ENCODE measurements around the gene SUCO.
"Not testable (repeated sequence)": the region's sequence is repeated elsewhere in the genome, so short reads cannot be mapped to it uniquely, and the experiment has no call there.

SUCO gene

DNA sequence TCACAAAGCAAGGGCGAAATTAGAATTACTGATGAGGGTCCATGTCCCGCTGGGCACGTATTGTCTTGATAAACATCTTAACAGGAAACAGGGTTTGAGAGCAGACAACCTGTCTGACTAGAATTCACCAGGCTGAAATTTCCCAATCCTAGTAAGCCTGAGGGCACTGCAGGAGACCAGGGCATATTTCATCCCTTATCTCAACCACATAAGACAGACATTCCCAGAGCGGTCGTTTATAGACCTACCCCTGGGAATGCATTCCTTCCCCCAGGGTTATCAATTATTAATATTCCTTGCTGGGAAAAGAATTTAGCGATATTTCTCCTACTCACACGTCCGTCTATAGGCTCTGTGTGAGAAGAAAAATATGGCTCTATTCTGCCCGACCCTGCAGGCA, 87.7 kb downstream of the SUCO start:
- DNase-seq, result not testable (repeated sequence)

DNA sequence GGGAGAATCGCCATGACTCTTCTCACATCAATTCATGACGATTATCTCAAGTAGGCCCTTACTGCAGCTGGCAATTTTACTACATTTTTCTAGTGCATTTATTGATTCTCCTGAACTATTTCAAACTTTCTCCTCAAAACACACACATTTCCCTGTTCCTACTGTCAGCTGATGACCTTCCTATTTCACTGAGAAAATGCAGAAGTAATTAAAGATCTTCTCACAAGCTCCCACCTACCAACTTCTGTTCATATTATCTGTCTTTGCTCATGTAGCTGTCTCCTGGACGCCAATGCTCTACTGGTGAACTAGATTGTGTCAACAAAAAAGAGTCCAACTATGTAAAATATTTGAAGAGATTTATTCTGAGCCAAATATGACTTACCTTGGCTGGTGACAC, 89.6 kb downstream of the SUCO start:
- DNase-seq, result no peak

DNA sequence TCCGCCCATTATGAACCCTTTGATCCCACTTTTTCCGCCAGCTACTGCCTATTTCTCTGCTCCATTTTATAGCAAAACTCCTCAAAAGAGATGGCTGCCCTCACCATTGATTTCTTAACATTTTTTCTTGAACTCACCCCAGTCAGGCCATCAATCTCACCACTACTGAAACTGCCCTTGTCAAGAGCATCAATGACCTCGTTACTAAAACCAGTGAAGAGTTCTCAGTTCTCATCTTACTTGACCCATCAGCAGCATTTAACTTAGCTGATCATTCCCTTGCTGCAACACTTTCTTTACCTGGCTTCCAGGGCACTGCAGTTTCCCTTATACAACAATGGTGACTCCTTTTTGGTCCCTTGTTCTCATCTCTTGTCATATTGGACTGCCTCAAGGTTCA, 90.8 kb downstream of the SUCO start:
- no peak for DNase-seq

DNA sequence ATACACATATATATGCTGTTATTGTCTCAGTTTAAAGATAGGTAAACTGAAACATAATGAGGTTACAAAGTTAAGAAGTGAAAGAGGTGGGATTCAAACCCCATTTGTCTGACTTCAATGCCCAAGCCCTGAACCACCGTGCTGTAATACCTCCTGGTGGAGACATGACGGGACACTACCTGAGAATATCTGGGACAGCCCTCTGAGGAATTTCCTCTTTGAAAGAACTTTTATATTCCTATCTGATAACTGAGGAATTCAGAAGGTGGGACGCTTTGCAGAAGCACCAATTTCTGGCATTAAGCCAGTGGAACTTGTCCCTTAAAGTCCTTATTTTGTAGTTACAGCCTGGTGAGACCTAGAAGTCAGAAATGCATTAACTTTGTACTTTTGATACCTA, 93.9 kb downstream of the SUCO start:
- DNase-seq, result no peak

DNA sequence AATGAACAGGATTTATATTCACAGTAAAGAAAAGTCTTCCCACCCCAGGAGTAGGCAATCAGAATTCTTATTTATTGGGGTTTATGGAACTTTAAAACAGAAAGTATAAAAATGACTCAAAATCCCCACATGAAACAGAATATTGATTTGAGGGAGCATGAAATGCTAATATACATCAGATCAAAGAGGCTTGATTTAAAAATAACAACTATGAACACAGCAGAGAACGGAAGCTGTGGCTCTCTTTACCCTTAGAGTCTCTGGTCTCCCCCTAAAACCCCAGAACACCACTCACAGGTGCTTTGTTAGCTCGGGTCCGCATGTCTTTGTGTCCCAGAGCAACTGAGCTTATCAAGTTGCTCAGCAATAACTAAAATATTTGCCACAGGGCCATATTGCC, 94.8 kb downstream of the SUCO start:
- DNase-seq, result no peak

- DNase-seq, result no peak
These were observed 95.5 kb downstream of the SUCO start for GRCh38 chr1:172628401-172628800.

- DNase-seq, result no peak
These were observed 96.2 kb downstream of the SUCO start for GRCh38 chr1:172629170-172629569.

DNA sequence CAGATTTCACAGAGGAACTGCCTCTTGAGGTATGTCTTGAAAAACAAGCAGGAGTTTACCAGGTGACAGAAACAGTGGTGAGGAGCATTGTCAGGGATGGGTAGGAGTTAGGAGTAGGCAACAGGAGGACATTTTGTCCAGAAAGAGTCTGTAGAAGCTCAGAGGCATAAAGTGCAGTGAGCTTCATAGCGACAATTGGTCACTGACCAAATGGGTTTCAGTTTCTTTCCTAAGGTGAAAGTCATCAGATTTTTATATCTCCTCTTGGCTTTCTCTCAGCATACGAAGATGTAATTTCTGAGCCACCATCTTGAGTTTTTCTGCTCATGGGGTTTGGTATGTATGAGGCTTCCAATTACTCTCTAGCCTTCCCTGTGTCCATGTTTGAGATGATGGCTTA, 96.7 kb downstream of the SUCO start:
- no peak for DNase-seq

- no peak for DNase-seq
These were observed 97.3 kb downstream of the SUCO start for GRCh38 chr1:172630056-172630818.

GRCh38 chr1:172630868-172631267, 97.9 kb downstream of the SUCO start:
- no peak for DNase-seq

DNA sequence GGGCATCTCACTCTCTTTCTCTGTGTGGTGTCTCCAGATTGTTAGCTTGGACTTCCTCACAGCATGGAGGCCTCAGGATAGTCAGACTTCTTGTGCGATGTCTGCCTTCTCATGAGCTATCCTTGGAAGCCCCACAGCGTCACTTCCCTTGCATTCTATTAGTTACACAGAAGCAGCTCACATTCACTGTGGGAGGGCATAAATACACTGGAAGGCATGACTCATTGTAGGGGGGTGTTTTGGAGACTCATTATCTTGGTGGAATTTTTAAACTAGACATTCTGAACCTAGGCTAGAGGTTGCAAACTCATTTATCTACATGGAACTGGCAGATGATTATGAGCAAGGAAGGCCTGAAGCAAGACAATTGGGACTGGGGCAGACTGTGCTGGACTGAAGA, 104.6 kb downstream of the SUCO start:
- DNase-seq, result peak; percentile 20

GRCh38 chr1:172638249-172638648, 105.3 kb downstream of the SUCO start:
- peak; percentile 39 for DNase-seq

DNA sequence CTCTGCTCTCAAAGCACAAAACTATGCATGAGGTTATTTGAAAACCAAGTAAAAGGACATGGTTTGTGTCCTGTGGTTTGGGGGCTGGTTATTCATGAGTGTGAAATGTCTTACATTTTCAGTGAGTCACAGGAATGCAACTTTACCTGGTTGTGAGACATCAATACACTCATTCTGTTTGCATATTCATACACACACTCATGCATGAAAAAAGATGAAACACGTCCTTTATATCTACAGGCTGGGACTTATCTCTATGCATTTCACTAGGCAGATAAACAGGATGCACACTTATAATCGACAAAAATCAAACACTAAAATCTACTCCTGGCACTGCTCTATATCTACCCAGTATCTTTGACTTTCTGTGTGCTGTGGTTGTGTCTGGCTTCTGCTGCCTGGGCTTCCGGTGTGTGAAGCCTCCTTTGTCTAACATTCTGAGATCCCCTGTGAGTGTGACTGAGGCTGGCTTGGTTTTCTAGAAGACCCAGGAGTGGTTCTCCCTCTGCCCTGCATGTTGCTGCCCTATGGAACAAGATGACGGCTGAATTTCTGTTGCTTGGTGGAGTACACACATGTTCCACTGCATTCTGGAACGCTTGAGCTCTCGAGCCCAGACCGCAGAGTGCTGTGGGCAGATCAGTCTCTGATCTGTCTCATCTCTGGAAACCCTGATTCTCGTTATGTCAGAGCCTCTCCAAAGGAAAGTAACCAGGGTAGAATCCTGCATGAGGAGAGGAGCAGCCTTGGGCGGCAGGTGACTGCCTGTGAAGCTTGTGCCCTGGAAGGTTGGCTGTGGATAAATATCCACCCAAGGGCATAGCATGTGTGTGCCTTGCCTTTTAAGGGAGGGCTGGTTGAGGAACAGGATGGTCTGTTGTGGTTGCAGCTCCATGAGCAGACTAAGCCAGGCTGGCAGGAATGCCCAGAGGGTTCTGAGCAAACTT, 106.2 kb downstream of the SUCO start:
- DNase-seq, result peak; percentile 95

- no peak for DNase-seq
These were observed 107.2 kb downstream of the SUCO start for GRCh38 chr1:172640111-172640510.

DNA sequence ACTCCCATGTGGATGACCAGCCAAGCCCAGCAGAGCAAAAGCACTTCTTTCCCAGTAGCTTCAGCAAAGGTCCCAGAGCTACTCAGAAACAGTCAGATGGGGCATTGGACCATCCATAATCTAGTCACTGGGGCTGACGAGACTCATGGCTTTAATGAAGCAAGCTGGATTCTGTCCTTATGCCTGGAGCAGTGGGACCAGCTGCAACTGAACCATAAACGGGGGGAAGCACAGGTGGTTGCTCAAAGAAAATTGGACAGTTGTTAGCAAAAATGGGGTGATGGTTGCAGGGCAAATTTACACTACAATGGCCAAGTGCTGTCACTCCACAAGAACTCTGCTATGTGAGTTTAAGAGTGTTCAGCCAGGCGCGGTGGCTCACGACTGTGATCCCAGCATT, 108.5 kb downstream of the SUCO start:
- DNase-seq, result no peak

DNA sequence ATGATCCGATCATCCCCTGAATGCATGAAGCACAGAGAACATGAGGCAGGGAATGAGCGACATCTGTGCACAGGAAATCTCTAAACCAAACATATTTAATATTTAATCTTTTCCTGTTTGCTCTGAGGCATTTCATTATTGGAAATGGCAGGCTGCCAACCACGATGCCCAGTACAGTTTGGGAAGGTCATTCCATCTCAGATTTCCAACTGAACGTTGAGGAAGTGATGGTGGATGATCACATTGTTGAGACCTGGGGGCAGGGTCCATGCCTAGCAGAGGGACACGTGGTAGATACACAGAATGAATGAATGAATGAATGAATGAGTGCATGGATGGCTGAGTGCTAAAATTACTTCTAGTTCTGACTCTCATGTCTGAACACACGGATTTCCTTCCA, 110.0 kb downstream of the SUCO start:
- no peak for DNase-seq

DNA sequence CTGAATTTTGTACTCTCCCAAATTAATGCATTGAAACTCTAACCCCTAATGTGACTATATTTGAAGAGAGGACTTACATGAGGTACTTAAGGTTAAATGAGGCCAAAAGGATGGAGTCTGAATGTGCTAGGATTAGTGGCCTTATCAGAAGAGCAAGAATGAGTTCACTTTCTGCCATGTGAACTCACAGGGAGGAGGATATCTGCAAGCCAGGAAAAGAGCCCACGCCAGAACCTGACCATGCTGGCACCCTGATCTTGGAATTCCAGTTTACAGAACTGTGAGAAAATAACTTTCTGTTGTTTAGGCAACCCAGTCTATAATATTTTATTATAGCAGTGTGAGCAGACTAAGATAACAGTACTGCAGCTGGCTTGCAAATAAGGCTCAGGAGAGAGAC, 113.7 kb downstream of the SUCO start:
- no peak for DNase-seq

DNA sequence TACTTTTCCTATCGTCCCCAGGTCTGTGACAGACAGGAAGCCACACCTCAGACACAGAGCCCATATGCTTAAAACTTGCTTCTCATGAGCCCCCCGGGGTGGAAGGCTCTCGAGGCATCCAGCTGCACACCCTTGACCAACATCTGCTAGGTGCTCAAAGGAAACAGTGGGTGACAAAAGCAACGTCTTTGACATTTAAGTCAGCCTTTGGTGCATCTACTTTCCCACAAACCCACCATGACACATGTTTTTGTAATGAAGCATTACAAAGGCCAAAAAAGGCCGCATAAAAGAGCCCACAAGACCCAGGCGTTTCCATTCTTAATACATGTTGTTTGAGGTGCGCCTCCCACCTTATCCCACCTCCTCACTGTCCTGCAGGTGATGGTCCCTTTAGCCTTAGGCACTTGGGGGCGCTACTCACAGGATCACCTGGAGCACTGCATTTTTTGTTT, 114.2 kb downstream of the SUCO start:
- peak; percentile 47 for DNase-seq

- DNase-seq, result no peak
These were observed 115.0 kb downstream of the SUCO start for GRCh38 chr1:172647987-172648386.

DNA sequence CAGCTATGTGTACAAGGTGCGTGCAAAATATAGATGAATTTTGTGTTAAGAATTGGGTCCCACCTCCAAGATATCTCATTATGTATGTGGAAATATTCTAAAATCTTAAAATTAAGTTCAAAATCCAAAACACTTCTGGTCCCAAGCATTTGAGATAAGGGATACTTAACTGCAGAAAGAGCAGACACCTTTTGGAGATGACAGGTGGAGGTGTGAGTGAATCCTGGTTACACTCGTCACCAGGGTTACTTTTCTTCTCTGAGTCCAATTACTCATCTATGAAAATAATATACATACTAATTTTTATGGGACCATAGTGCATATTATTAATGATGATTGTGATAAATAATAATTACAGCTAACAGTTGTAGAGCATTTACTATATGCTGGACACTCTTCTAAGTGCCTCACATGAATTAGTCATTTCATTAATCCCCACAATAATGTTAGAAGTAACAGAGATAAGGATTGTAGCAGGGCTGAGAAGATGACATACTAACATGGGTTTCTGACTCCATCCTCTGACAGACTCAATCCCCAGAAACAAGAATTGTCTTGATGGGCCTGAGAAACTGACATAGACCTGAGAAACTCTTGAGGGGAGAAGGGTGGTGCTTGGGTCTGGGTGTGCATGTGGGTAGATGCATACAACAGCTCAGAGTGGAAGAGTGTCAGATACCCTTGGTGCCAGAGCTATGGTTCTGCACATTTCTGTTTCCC, 117.7 kb downstream of the SUCO start:
- DNase-seq, result no peak

GRCh38 chr1:172653015-172653709, 120.2 kb downstream of the SUCO start:
- no peak for DNase-seq

DNA sequence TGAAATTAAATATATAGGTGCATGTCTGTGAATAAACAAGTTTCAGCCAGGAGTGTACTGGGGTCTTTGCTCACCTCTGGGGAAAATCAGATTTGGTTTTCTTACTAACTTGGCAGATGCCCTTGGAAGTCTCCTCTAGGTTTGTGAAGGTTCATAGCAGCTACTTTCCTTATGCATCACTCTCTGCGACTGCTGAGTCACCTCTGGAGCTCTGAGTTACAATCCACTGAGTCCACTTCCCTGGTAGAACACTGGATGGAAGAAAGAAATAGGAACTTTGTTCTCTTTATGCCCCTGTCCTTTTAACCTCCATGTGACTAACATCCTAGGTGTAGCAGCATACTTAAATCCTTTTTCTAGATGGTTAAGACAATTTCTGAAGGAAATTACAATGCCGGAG, 121.6 kb downstream of the SUCO start:
- DNase-seq, result peak; percentile 74

DNA sequence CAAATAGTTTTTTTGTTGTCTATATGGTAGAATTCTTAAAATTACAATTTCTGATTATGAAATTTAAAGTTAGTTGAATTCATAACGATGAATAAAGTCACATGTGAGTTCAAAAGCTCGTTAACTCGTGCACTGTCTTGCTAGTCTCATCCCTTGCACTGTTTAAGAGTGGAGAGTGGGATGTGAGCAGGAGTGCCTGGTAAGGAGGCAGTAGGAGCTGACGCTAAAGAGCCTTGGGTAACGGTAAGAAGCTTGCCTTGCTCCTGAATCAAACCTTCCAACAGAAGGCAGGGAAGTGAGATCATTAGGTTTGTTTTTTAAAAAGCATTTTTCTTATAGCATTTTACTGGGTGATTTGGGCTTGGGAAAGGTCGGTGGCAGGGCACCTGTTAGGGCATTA, 123.6 kb downstream of the SUCO start:
- no peak for DNase-seq
